GM23248 (cell line): ENCODE measurements around the gene STRIP2.

Experiments used
- EZH2 ChIP-seq: fragments of 200-600 bp; sonication (generic); IDR thresholded peaks from 2 replicates; pipeline ENCODE4 v1.6.1; 2018; ENCODE audit warnings: antibody characterized with exemption, mild to moderate bottlenecking; ENCODE audit not compliant: insufficient read depth, poor library complexity, severe bottlenecking
- EZH2phosphoT487 ChIP-seq: fragments of 200-600 bp; sonication (generic); IDR thresholded peaks from 2 replicates; pipeline ENCODE4 v1.6.1; 2018; ENCODE audit warnings: antibody characterized with exemption, moderate library complexity, mild to moderate bottlenecking, low read depth; ENCODE audit not compliant: insufficient read depth

DNA sequence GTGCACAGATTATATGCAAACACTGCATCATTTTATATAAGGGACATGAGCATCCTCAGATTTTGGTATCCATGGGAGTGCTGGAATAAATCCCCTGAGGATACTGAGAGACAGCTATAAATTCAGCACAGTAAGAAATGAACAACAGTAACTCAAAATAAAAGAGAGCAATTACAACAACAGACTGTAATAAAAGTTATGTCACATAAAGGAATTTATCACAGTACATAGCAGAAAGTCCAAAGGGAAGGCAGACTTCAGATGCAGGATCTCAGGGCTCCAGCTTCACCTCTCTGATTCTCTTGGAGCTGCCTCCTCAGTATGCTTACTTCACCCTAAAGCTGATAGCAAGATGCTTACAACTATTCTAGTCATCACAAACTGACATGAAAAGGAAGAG is 43.9 kb upstream of the STRIP2 start:
- TF ChIP-seq EZH2phosphoT487, result no peak
- no peak for TF ChIP-seq EZH2
